Measurements from ENCODE around the gene CEP128. TPM values are rescaled to one million over a fixed set of nuclear protein-coding genes. Genes with fewer than 3 reads are reported as not detected.

Gene CEP128
- total and polyA plus RNA-seq, 2 experiments from 2014 or later, result 7.6 to 17.6 TPM

DNA sequence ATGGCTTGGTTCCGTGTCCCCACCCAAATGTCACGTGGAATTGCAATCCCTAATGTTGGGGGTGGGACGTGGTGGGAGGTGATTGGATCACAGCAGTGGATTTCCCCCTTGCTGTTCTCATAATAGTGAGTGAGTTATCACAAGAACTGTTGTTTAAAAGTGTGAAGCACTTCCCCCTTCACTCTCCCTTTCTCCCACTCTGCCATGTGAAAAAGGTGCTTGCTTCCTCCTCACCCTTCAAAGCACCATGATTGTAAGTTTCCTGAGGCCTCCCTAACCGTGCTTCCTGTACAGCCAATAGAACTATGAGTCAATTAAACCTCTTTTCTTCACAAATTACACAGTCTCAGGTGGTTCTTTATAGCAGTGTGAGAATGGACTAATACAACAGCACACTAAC, 5.3 kb upstream of the CEP128 start (continued):
- TF ChIP-seq, protein P1, sequence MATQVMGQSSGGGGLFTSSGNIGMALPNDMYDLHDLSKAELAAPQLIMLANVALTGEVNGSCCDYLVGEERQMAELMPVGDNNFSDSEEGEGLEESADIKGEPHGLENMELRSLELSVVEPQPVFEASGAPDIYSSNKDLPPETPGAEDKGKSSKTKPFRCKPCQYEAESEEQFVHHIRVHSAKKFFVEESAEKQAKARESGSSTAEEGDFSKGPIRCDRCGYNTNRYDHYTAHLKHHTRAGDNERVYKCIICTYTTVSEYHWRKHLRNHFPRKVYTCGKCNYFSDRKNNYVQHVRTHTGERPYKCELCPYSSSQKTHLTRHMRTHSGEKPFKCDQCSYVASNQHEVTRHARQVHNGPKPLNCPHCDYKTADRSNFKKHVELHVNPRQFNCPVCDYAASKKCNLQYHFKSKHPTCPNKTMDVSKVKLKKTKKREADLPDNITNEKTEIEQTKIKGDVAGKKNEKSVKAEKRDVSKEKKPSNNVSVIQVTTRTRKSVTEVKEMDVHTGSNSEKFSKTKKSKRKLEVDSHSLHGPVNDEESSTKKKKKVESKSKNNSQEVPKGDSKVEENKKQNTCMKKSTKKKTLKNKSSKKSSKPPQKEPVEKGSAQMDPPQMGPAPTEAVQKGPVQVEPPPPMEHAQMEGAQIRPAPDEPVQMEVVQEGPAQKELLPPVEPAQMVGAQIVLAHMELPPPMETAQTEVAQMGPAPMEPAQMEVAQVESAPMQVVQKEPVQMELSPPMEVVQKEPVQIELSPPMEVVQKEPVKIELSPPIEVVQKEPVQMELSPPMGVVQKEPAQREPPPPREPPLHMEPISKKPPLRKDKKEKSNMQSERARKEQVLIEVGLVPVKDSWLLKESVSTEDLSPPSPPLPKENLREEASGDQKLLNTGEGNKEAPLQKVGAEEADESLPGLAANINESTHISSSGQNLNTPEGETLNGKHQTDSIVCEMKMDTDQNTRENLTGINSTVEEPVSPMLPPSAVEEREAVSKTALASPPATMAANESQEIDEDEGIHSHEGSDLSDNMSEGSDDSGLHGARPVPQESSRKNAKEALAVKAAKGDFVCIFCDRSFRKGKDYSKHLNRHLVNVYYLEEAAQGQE (IDR thresholded peaks at IDR 0.05; ENCODE audit: unreplicated experiment), result no peak
- no peak for TF ChIP-seq EZH2 (IDR thresholded peaks at IDR 0.05; ENCODE audit: low read depth, unreplicated experiment)

DNA sequence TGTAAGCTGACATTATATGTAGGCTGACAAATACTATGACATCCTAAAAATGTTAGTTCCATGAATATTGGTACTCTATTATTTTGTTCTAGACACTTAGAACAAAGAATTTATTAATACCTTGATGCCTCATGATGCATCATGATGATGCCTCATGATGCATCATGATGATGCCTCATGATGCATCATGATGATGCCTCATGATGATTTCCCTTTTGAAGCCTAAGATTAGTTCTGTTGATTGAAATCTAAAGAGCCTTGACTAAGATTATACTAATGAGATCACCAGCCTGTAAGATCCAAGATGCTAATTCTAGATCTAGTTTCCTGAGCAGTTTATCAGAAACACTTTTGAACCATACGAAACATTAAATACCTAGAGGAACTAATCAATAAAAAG, 4.6 kb upstream of the CEP128 start:
- Histone ChIP-seq H3K79me2 (replicated peaks; ENCODE audit: insufficient read depth) (no peaks in the 10 kb centered on the region), H3K4me2 (no peak overlapping the region), H4K20me1 (replicated peaks; ENCODE audit: insufficient read depth) (no peaks in the 10 kb centered on the region), H3K36me3 (ENCODE audit: insufficient read depth) (no peaks in the 10 kb centered on the region), H3F3A (replicated peaks; ENCODE audit: low read depth) (no peaks in the 10 kb centered on the region), H3K4me1 (ENCODE audit: insufficient read depth) (0 out of 2 replicates have a peak, but pooled peaks cover 6% of the 10 kb centered on the region), H3K9me2 (ENCODE audit: insufficient read depth) (no peaks in the 10 kb centered on the region), H3K27ac (ENCODE audit: low read depth) (no peak overlapping the region), H3K27me3 (ENCODE audit: insufficient read depth) (no peaks in the 10 kb centered on the region), H3K4me3 (no peak overlapping the region), H2AFZ (no peak overlapping the region)
- peaks cover 7% of the 10 kb centered on the region; the same call in 2 of the 3 replicates for H3K4me1 Mint-ChIP-seq
- DNase-seq (ENCODE audit: low spot score) (no peak), ATAC-seq (no peak)
- no peaks in the 10 kb centered on the region for H3K9me3 Mint-ChIP-seq
- H3K4me3 Mint-ChIP-seq, result no peak overlapping the region
- no peak overlapping the region for H3K27ac Mint-ChIP-seq
- H3K27me3 Mint-ChIP-seq (ENCODE audit: insufficient read depth, low read depth, poor library complexity), result no peaks in the 10 kb centered on the region
- no peaks in the 10 kb centered on the region for H3K36me3 Mint-ChIP-seq (ENCODE audit: low read depth)
- TF ChIP-seq CREB1 (CRISPR knock-in tag; IDR thresholded peaks at IDR 0.05; ENCODE audit: low read depth) (no peak), EZH2phosphoT487 (IDR thresholded peaks at IDR 0.05; ENCODE audit: unreplicated experiment) (no peak), POLR2AphosphoS5 (IDR thresholded peaks at IDR 0.05; ENCODE audit: low read depth) (no peak), EZH2 (IDR thresholded peaks at IDR 0.05; ENCODE audit: low read depth, unreplicated experiment) (no peak), ZNF331 (CRISPR knock-in tag; IDR thresholded peaks at IDR 0.05; ENCODE audit: low read depth) (no peak), STAT1 (IDR thresholded peaks at IDR 0.05; ENCODE audit: unreplicated experiment) (no peak), NANOG (IDR thresholded peaks at IDR 0.05; ENCODE audit: borderline replicate concordance) (no peak), JUNB (IDR thresholded peaks at IDR 0.05; ENCODE audit: unreplicated experiment) (no peak), ZNF462 (CRISPR knock-in tag; IDR thresholded peaks at IDR 0.05) (no peak)
- TF ChIP-seq, protein P2, sequence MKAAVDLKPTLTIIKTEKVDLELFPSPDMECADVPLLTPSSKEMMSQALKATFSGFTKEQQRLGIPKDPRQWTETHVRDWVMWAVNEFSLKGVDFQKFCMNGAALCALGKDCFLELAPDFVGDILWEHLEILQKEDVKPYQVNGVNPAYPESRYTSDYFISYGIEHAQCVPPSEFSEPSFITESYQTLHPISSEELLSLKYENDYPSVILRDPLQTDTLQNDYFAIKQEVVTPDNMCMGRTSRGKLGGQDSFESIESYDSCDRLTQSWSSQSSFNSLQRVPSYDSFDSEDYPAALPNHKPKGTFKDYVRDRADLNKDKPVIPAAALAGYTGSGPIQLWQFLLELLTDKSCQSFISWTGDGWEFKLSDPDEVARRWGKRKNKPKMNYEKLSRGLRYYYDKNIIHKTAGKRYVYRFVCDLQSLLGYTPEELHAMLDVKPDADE (IDR thresholded peaks at IDR 0.05), result no peak
- TF ChIP-seq, protein P1 (IDR thresholded peaks at IDR 0.05; ENCODE audit: unreplicated experiment), result no peak
